T-helper 17 cell (primary cell): ENCODE measurements around the gene DYRK2. TPM values are rescaled to one million over a fixed set of nuclear protein-coding genes. Genes with fewer than 3 reads are reported as not detected.

Experiments
- ATAC-seq: fragments of 150-1000 bp; cut with Tn5 transposase; 2 replicates; pipeline ENCODE4 v1.10.0; 2021; ENCODE audit warnings: mild to moderate bottlenecking, moderate library complexity
- DNase-seq, 3 donors: peaks; one replicate each; pipeline versions ENCODE4 v3.0.0 to v3.0.0-alpha.2; 2020 to 2021
- H3K9me3 ChIP-seq: one replicate; pipeline ENCODE4 v1.7.0; 2013; ENCODE audit warnings: low read length, mild to moderate bottlenecking; ENCODE audit not compliant: control insufficient read depth, poor library complexity, severe bottlenecking
- H3K27ac Mint-ChIP-seq: one replicate; pipeline ENCODE4 v1.8.0; 2022; ENCODE audit warnings: mild to moderate bottlenecking, moderate library complexity, mixed read lengths
- H3K27me3 Mint-ChIP-seq: one replicate; pipeline ENCODE4 v1.8.0; 2022; ENCODE audit warnings: mixed read lengths
- H3K36me3 Mint-ChIP-seq: one replicate; pipeline ENCODE4 v1.8.0; 2022; ENCODE audit warnings: low read depth, mixed read lengths
- H3K4me1 Mint-ChIP-seq: one replicate; pipeline ENCODE4 v1.8.0; 2022; ENCODE audit warnings: mild to moderate bottlenecking, mixed read lengths
- H3K4me3 Mint-ChIP-seq: one replicate; pipeline ENCODE4 v1.8.0; 2022; ENCODE audit warnings: mild to moderate bottlenecking, moderate library complexity, mixed read lengths
- total RNA-seq, 4 donors: library from RNA in 2 of 4; stranded (reverse) in 2 of 4; gene quantifications; one replicate each; pipeline ENCODE4 v1.2.3 and lab custom pipeline; 2022 to 2026

DYRK2 gene
- total RNA-seq, 2 donors from 2014 or later = 85.6 to 88.9 TPM

GRCh38 chr12:67649261-67649569, 670 bp downstream of the DYRK2 start:
- Mint-ChIP-seq H3K27ac (no peak overlapping the region), H3K27me3 (no peaks in the 10 kb centered on the region), H3K4me3 (peak overlapping the region; percentile 100), H3K4me1 (peaks cover 42% of the 10 kb centered on the region), H3K36me3 (peaks cover 12% of the 10 kb centered on the region)
- DNase-seq (peak in 2 of 3 donors; percentile 20 to 31), ATAC-seq (peak; percentile 30)
- H3K9me3 ChIP-seq = no peaks in the 10 kb centered on the region

- no peaks in the 10 kb centered on the region for H3K9me3 ChIP-seq
- peak overlapping the region; percentile 100 for H3K4me3 Mint-ChIP-seq
- H3K36me3 Mint-ChIP-seq = peaks cover 15% of the 10 kb centered on the region
- peak in 2 of 3 donors; percentile 12 to 20 for DNase-seq
- H3K27ac Mint-ChIP-seq = peak overlapping the region; percentile 99
- peak; percentile 15 for ATAC-seq
- no peaks in the 10 kb centered on the region for H3K27me3 Mint-ChIP-seq
- peaks cover 48% of the 10 kb centered on the region for H3K4me1 Mint-ChIP-seq
Observed at GRCh38 chr12:67649570-67650387, 1.2 kb downstream of the DYRK2 start.

GRCh38 chr12:67650388-67651131, 2.0 kb downstream of the DYRK2 start:
- Mint-ChIP-seq H3K4me1 (peaks cover 53% of the 10 kb centered on the region), H3K4me3 (peak overlapping the region; percentile 100), H3K27me3 (no peaks in the 10 kb centered on the region), H3K27ac (peak overlapping the region; percentile 99), H3K36me3 (peaks cover 15% of the 10 kb centered on the region)
- H3K9me3 ChIP-seq = no peaks in the 10 kb centered on the region
- peak in 1 of 3 donors; percentile 11 for DNase-seq
- ATAC-seq = no peak

- Mint-ChIP-seq H3K4me3 (peak overlapping the region; percentile 100), H3K4me1 (peaks cover 55% of the 10 kb centered on the region), H3K36me3 (peaks cover 15% of the 10 kb centered on the region), H3K27ac (peak overlapping the region; percentile 99), H3K27me3 (no peaks in the 10 kb centered on the region)
- no peaks in the 10 kb centered on the region for H3K9me3 ChIP-seq
- ATAC-seq = peak; percentile 45
- no peak for DNase-seq
Observed at GRCh38 chr12:67651132-67651695, 2.7 kb downstream of the DYRK2 start.

- H3K4me3 Mint-ChIP-seq = peak overlapping the region; percentile 43
- H3K4me1 Mint-ChIP-seq = peaks cover 52% of the 10 kb centered on the region
- ATAC-seq (no peak), DNase-seq (no peak)
- peak overlapping the region; percentile 88 for H3K27ac Mint-ChIP-seq
- no peaks in the 10 kb centered on the region for H3K9me3 ChIP-seq
- no peaks in the 10 kb centered on the region for H3K27me3 Mint-ChIP-seq
- H3K36me3 Mint-ChIP-seq = peaks cover 17% of the 10 kb centered on the region
Observed at GRCh38 chr12:67655829-67656228, 7.3 kb downstream of the DYRK2 start.

- Mint-ChIP-seq H3K27me3 (no peaks in the 10 kb centered on the region), H3K27ac (peak overlapping the region; percentile 81), H3K4me1 (peaks cover 50% of the 10 kb centered on the region), H3K36me3 (peaks cover 14% of the 10 kb centered on the region), H3K4me3 (no peak overlapping the region)
- ATAC-seq (no peak), DNase-seq (no peak)
- H3K9me3 ChIP-seq = no peaks in the 10 kb centered on the region
Observed at GRCh38 chr12:67656251-67656650, 7.7 kb downstream of the DYRK2 start.

- ATAC-seq (no peak), DNase-seq (no peak)
- H3K27me3 Mint-ChIP-seq = no peaks in the 10 kb centered on the region
- H3K36me3 Mint-ChIP-seq = peaks cover 14% of the 10 kb centered on the region
- peaks cover 57% of the 10 kb centered on the region for H3K4me1 Mint-ChIP-seq
- no peaks in the 10 kb centered on the region for H3K9me3 ChIP-seq
- H3K27ac Mint-ChIP-seq = peak overlapping the region; percentile 43
- no peak overlapping the region for H3K4me3 Mint-ChIP-seq
Observed at GRCh38 chr12:67658486-67658885, 9.9 kb downstream of the DYRK2 start.

- Mint-ChIP-seq H3K4me1 (peaks cover 53% of the 10 kb centered on the region), H3K36me3 (peaks cover 12% of the 10 kb centered on the region), H3K4me3 (no peak overlapping the region), H3K27ac (peak overlapping the region; percentile 43), H3K27me3 (no peaks in the 10 kb centered on the region)
- no peak for DNase-seq
- H3K9me3 ChIP-seq = no peaks in the 10 kb centered on the region
- no peak for ATAC-seq
Observed at GRCh38 chr12:67659292-67659691, 10.7 kb downstream of the DYRK2 start.

- Mint-ChIP-seq H3K36me3 (peaks cover 10% of the 10 kb centered on the region), H3K4me3 (peak overlapping the region; percentile 9), H3K27ac (no peak overlapping the region), H3K4me1 (peaks cover 40% of the 10 kb centered on the region), H3K27me3 (no peaks in the 10 kb centered on the region)
- no peak for ATAC-seq
- no peak for DNase-seq
- no peaks in the 10 kb centered on the region for H3K9me3 ChIP-seq
Observed at GRCh38 chr12:67661311-67662021, 12.9 kb downstream of the DYRK2 start.

GRCh38 chr12:67662910-67663538, 14.5 kb downstream of the DYRK2 start:
- no peaks in the 10 kb centered on the region for H3K9me3 ChIP-seq
- Mint-ChIP-seq H3K27ac (peak overlapping the region; percentile 61), H3K27me3 (no peaks in the 10 kb centered on the region), H3K4me1 (peaks cover 46% of the 10 kb centered on the region), H3K36me3 (peaks cover 11% of the 10 kb centered on the region), H3K4me3 (no peak overlapping the region)
- no peak for ATAC-seq
- DNase-seq = no peak

- no peak overlapping the region for H3K27ac Mint-ChIP-seq
- H3K4me1 Mint-ChIP-seq = peaks cover 43% of the 10 kb centered on the region
Observed at GRCh38 chr12:67664171-67664570, 15.6 kb downstream of the DYRK2 start.

GRCh38 chr12:67665679-67666078, 17.1 kb downstream of the DYRK2 start:
- H3K9me3 ChIP-seq = no peaks in the 10 kb centered on the region
- no peak for DNase-seq
- peak overlapping the region; percentile 78 for H3K27ac Mint-ChIP-seq
- H3K36me3 Mint-ChIP-seq = peaks cover 9% of the 10 kb centered on the region
- no peak overlapping the region for H3K4me3 Mint-ChIP-seq
- ATAC-seq = no peak
- H3K27me3 Mint-ChIP-seq = no peaks in the 10 kb centered on the region
- peaks cover 47% of the 10 kb centered on the region for H3K4me1 Mint-ChIP-seq

More at GRCh38 chr12:67664171-67664570, 15.6 kb downstream of the DYRK2 start:
- DNase-seq = no peak
- H3K9me3 ChIP-seq = no peaks in the 10 kb centered on the region
- Mint-ChIP-seq H3K36me3 (peaks cover 11% of the 10 kb centered on the region), H3K27me3 (no peaks in the 10 kb centered on the region), H3K4me3 (no peak overlapping the region)
- ATAC-seq = no peak
